ENCODE data around the gene SLC6A3. TPM values are rescaled to one million over a fixed set of nuclear protein-coding genes. Genes with fewer than 3 reads are reported as not detected.

Gene SLC6A3
- total RNA-seq, 1 experiment from 2014 or later = 0.74 TPM

DNA sequence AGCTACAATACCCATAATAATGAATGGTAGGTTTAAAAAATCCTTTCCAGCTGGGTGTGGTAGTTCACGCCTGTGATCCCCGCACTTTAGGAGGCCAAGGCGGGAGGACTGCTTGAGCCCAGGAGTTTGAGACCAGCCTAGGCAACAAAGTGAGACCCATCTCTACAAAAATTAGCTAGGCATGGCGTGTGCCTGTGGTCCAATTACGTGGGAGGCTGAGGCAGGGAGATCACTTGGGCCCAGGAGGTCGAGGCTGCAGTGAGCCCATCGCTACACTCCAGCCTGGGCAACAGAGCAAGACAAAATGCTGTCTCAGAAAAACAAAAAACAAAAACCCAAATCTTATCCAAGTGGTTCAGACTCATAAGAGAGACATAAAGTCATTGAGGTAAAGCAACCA is 33.8 kb upstream of the SLC6A3 start (continued):
- no peak for TF ChIP-seq RELA (CRISPR knock-in tag; IDR thresholded peaks at IDR 0.05; ENCODE audit: borderline replicate concordance)
- no peak for TF ChIP-seq ZNF396 (CRISPR knock-in tag; IDR thresholded peaks at IDR 0.05; ENCODE audit: borderline replicate concordance)
- no peak for TF ChIP-seq STAT6 (CRISPR knock-in tag; conservative IDR thresholded peaks at IDR 0.05; ENCODE audit: low read depth)
- TF ChIP-seq ZNF512 (CRISPR knock-in tag; IDR thresholded peaks at IDR 0.05; ENCODE audit: borderline replicate concordance) = no peak
- TF ChIP-seq, protein P1, sequence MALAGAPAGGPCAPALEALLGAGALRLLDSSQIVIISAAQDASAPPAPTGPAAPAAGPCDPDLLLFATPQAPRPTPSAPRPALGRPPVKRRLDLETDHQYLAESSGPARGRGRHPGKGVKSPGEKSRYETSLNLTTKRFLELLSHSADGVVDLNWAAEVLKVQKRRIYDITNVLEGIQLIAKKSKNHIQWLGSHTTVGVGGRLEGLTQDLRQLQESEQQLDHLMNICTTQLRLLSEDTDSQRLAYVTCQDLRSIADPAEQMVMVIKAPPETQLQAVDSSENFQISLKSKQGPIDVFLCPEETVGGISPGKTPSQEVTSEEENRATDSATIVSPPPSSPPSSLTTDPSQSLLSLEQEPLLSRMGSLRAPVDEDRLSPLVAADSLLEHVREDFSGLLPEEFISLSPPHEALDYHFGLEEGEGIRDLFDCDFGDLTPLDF (CRISPR knock-in tag; IDR thresholded peaks at IDR 0.05) = no peak
- TF ChIP-seq ATF2 (CRISPR knock-in tag; IDR thresholded peaks at IDR 0.05; ENCODE audit: borderline replicate concordance, low read depth) = no peak
- TF ChIP-seq SP1 (CRISPR knock-in tag; conservative IDR thresholded peaks at IDR 0.05) = no peak
- TF ChIP-seq, protein P2, sequence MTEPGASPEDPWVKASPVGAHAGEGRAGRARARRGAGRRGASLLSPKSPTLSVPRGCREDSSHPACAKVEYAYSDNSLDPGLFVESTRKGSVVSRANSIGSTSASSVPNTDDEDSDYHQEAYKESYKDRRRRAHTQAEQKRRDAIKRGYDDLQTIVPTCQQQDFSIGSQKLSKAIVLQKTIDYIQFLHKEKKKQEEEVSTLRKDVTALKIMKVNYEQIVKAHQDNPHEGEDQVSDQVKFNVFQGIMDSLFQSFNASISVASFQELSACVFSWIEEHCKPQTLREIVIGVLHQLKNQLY (CRISPR knock-in tag; IDR thresholded peaks at IDR 0.05) = no peak

GRCh38 chr5:1478271-1479035 is 33.2 kb upstream of the SLC6A3 start:
- no peak for TF ChIP-seq TEAD1 (CRISPR knock-in tag; IDR thresholded peaks at IDR 0.05)
- no peak for TF ChIP-seq ZNF263 (CRISPR knock-in tag; IDR thresholded peaks at IDR 0.05; ENCODE audit: low read depth)
- TF ChIP-seq RORB (CRISPR knock-in tag; IDR thresholded peaks at IDR 0.05) = no peak
- TF ChIP-seq GABPB1 (CRISPR knock-in tag; IDR thresholded peaks at IDR 0.05) = no peak
- TF ChIP-seq EMX1 (CRISPR knock-in tag; IDR thresholded peaks at IDR 0.05) = no peak
- no peak for DNase-seq (ENCODE audit: low spot score)
- POLR2A ChIA-PET = no interaction called here
- Mint-ChIP-seq H3K4me3 (no peak overlapping the region), H3K27ac (no peak overlapping the region), H3K27me3 (ENCODE audit: low read depth) (no peaks in the 10 kb centered on the region), H3K9me3 (no peaks in the 10 kb centered on the region), H3K4me1 (peaks cover 5% of the 10 kb centered on the region), H3K36me3 (peaks cover 60% of the 10 kb centered on the region)
- CTCF ChIA-PET = interaction anchor here (0.6 to 1.6 kb wide), 3 partner anchors 10 to 25 kb away, joined by 3 to 6 read pairs (median 3); no protein-coding TSS in a partner anchor
- ATAC-seq = no peak

- no peak overlapping the region for H3K4me3 Mint-ChIP-seq
- ChIA-PET CTCF (interaction anchor here (1.6 kb wide), 1 partner anchor 9 kb away, joined by 6 read pairs; no protein-coding TSS in a partner anchor), POLR2A (no interaction called here)
- no peak overlapping the region for H3K27ac Mint-ChIP-seq
- peaks cover 5% of the 10 kb centered on the region for H3K4me1 Mint-ChIP-seq
- H3K27me3 Mint-ChIP-seq (ENCODE audit: low read depth) = no peaks in the 10 kb centered on the region
- H3K9me3 Mint-ChIP-seq = no peaks in the 10 kb centered on the region
- no peak for ATAC-seq
- H3K36me3 Mint-ChIP-seq = peaks cover 61% of the 10 kb centered on the region
- peak; percentile 0 for DNase-seq (ENCODE audit: low spot score)
- TF ChIP-seq, protein P3, sequence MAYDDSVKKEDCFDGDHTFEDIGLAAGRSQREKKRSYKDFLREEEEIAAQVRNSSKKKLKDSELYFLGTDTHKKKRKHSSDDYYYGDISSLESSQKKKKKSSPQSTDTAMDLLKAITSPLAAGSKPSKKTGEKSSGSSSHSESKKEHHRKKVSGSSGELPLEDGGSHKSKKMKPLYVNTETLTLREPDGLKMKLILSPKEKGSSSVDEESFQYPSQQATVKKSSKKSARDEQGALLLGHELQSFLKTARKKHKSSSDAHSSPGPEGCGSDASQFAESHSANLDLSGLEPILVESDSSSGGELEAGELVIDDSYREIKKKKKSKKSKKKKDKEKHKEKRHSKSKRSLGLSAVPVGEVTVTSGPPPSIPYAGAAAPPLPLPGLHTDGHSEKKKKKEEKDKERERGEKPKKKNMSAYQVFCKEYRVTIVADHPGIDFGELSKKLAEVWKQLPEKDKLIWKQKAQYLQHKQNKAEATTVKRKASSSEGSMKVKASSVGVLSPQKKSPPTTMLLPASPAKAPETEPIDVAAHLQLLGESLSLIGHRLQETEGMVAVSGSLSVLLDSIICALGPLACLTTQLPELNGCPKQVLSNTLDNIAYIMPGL (CRISPR knock-in tag; IDR thresholded peaks at IDR 0.05) = no peak
- TF ChIP-seq NFE2L1 (CRISPR knock-in tag; IDR thresholded peaks at IDR 0.05) = no peak
- TF ChIP-seq, protein P4, sequence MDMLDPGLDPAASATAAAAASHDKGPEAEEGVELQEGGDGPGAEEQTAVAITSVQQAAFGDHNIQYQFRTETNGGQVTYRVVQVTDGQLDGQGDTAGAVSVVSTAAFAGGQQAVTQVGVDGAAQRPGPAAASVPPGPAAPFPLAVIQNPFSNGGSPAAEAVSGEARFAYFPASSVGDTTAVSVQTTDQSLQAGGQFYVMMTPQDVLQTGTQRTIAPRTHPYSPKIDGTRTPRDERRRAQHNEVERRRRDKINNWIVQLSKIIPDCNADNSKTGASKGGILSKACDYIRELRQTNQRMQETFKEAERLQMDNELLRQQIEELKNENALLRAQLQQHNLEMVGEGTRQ (CRISPR knock-in tag; IDR thresholded peaks at IDR 0.05) = no peak
- no peak for TF ChIP-seq OVOL2 (CRISPR knock-in tag; IDR thresholded peaks at IDR 0.05; ENCODE audit: borderline replicate concordance)
- TF ChIP-seq ZNF423 (CRISPR knock-in tag; IDR thresholded peaks at IDR 0.05) = no peak
- TF ChIP-seq NR2C2 (CRISPR knock-in tag; IDR thresholded peaks at IDR 0.05) = no peak
- no peak for TF ChIP-seq CREB1 (CRISPR knock-in tag; IDR thresholded peaks at IDR 0.05)
- no peak for TF ChIP-seq GTF2I (CRISPR knock-in tag; conservative IDR thresholded peaks at IDR 0.05)
- no peak for TF ChIP-seq TEAD4 (CRISPR knock-in tag; IDR thresholded peaks at IDR 0.05)
Measured at GRCh38 chr5:1477341-1477740, 32.1 kb upstream of the SLC6A3 start.
